AG10803 (cell line): ENCODE measurements around the gene SLC28A3.
"Not testable (repeated sequence)": the region's sequence is repeated elsewhere in the genome, so short reads cannot be mapped to it uniquely, and the experiment has no call there.

Experiments
- DNase-seq: peaks from one replicate; pipeline ENCODE4 v3.0.0; 2010; ENCODE audit warnings: low read depth
- H3K4me3 ChIP-seq: 2 replicates; pipeline ENCODE4 v1.5.1; 2011; ENCODE audit warnings: mild to moderate bottlenecking, low read length, control low read depth
- CTCF ChIP-seq: conservative IDR thresholded peaks from 2 replicates; pipeline ENCODE4 v1.5.1; 2011; ENCODE audit warnings: mild to moderate bottlenecking, low read length, control low read depth, inconsistent platforms

Gene SLC28A3

DNA sequence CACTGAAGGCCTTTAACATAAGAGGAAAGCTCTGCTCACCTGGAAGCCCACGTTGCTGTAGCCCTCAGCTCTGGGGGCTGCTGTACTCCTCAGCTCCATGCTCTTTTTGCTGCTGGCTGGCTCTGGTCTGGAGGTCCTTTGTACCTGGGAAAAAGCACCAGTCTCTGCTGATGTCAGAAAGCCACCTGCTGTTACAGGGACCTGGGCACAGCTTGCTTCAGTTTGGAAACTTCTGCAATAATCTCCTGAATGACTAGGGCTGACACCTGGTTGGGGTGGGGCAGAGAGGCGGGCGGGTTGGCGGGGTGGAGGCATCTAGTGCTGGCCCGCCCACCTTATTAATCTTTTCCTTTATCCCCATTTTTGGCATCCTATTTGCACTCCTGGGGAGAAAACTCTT lies at the start of gene SLC28A3:
TSS of gene SLC28A3 (minus strand) at position 224 of the 400 bp plus-strand sequence. CDS start at position 99, 125 bp downstream.
- no peak within 1 kb of the TSS for H3K4me3 ChIP-seq
- no peak for TF ChIP-seq CTCF
- no peak for DNase-seq

GRCh38 chr9:84390254-84390653 lies 49.7 kb upstream of the SLC28A3 start:
- not testable (repeated sequence) for DNase-seq

DNA sequence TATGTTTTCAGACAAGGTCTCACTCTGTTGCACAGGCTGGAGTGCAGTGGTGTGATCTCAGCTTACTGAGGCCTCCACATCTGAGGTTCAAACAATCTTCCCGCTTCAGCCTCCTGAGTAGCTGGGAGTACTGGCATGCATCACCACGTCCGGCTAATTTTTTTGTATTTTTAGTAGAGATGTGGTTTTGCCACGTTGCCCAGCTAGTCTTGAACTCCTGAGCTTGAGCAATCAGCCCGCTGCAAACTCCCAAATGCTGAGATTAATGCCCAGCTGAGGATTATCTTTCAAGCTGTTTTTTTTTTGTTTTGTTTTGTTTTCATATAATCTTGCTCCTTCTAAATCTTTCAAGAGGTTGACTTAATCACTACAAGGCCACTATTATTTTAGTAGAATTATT lies 47.3 kb upstream of the SLC28A3 start:
- TF ChIP-seq CTCF = no peak
- no peak for DNase-seq
- no peak overlapping the region for H3K4me3 ChIP-seq

More at GRCh38 chr9:84390254-84390653, 49.7 kb upstream of the SLC28A3 start:
- H3K4me3 ChIP-seq = not testable (repeated sequence)

GRCh38 chr9:84386753-84387152 lies 46.2 kb upstream of the SLC28A3 start:
- DNase-seq = no peak
- no peak overlapping the region for H3K4me3 ChIP-seq
- TF ChIP-seq CTCF = no peak

DNA sequence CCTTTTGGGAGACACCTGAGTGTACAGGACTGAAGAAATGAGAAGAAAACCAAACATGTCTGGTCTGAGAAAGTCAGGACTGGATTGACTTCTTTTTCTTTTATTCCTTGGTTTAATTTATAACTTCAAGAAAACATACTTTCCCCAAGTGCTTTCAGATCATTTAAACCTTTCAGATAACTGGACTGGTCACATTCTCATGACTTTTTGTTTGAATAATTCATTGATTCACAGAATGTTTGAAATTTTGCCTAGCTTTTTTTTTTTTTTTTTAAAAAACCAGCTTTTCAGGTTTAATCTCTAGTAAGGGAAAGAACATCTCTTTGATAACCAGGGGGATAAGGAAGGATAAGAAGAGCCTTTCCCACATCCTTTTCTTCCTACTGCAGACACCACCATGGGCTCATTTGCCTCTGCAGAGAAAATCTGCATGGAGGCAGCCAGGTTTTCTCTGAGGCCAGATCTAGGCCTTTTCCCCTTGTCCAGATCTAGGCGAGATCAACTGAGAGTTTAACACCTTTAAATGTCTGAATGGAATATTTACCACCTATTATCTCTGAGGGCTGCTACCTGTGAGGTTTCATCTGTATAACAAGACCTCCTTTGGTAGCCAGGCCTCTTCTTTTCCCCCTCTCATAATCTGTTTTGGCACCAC lies 45.0 kb upstream of the SLC28A3 start:
- H3K4me3 ChIP-seq = no peak overlapping the region

GRCh38 chr9:84384617-84385016 lies 44.1 kb upstream of the SLC28A3 start:
- no peak overlapping the region for H3K4me3 ChIP-seq
- DNase-seq = no peak
- no peak for TF ChIP-seq CTCF

More for the DNA sequence above, 45.0 kb upstream of the SLC28A3 start:
- TF ChIP-seq CTCF = no peak
- no peak for DNase-seq

DNA sequence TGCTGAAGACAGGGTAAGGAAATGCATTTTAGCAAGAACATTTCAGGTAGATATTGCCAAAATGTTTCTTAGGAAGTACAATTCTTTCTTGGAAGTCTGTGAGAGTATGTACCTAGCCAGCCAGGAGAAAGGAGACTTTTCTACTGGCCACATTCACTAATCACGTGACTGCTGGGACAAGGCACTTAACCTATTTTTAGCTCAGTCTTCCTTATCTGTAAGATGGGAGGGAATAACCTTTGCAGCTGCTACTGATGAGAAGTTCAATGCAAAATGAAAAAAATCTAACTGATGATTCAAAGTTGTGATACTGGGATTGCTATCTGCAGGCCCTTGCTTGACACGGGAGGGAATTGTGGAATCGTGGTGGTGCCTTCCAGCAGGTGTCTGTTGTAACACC lies 42.6 kb upstream of the SLC28A3 start:
- no peak for DNase-seq
- H3K4me3 ChIP-seq = no peak overlapping the region
- no peak for TF ChIP-seq CTCF
